SK-N-SH treated with all-trans-retinoic acid at 6 μM for 48 hours (cell line): ENCODE data around the gene CTNND1.

Source experiments
- ATAC-seq: fragments of 200-7000 bp; cut with Tn5 transposase; 3 replicates; pipeline ENCODE4 v1.9.1; 2020; ENCODE audit warnings: mild to moderate bottlenecking, moderate library complexity
- ARNTL ChIP-seq: fragments of 450-650 bp; formaldehyde crosslinking; IDR thresholded peaks from 2 replicates; pipeline ENCODE4 v1.5.0; 2020; ENCODE audit warnings: low read depth, mild to moderate bottlenecking, moderate library complexity, borderline replicate concordance
- BACH2 ChIP-seq: fragments of 250-450 bp; sonication (Bioruptor Pico); IDR thresholded peaks from 2 replicates; pipeline ENCODE4 v1.9.0; 2021; ENCODE audit warnings: mild to moderate bottlenecking, borderline replicate concordance
- CREB5 ChIP-seq: fragments of 250-450 bp; sonication (Bioruptor Pico); IDR thresholded peaks from 2 replicates; pipeline ENCODE4 v1.5.1; 2020; ENCODE audit warnings: low read depth, mild to moderate bottlenecking, moderate library complexity
- CSDC2 ChIP-seq: fragments of 250-450 bp; sonication (Bioruptor Pico); IDR thresholded peaks from 2 replicates; pipeline ENCODE4 v1.5.0; 2020; ENCODE audit warnings: mild to moderate bottlenecking, moderate library complexity
- ESRRG ChIP-seq: fragments of 250-450 bp; sonication (Bioruptor Pico); IDR thresholded peaks from 2 replicates; pipeline ENCODE4 v1.6.1; 2021; ENCODE audit warnings: mild to moderate bottlenecking
- GLIS3 ChIP-seq: fragments of 250-450 bp; sonication (Bioruptor Pico); IDR thresholded peaks from 2 replicates; pipeline ENCODE4 v1.5.0; 2020; ENCODE audit warnings: mild to moderate bottlenecking, moderate library complexity
- ISL1 ChIP-seq: fragments of 250-450 bp; sonication (Bioruptor Pico); IDR thresholded peaks from 2 replicates; pipeline ENCODE4 v2.1.2; 2022; ENCODE audit warnings: mild to moderate bottlenecking, moderate library complexity
- OSR1 ChIP-seq: fragments of 250-450 bp; sonication (Bioruptor Pico); IDR thresholded peaks from 2 replicates; pipeline ENCODE4 v1.8.0; 2022; ENCODE audit warnings: moderate library complexity, mild to moderate bottlenecking, inconsistent platforms
- PATZ1 ChIP-seq: fragments of 250-450 bp; sonication (Bioruptor Pico); IDR thresholded peaks from 2 replicates; pipeline ENCODE4 v1.8.0; 2020; ENCODE audit warnings: mild to moderate bottlenecking, moderate library complexity, borderline replicate concordance
- POU6F1 ChIP-seq: fragments of 250-450 bp; sonication (Bioruptor Pico); IDR thresholded peaks from 2 replicates; pipeline ENCODE4 v1.8.0; 2021; ENCODE audit warnings: low read depth, mild to moderate bottlenecking, moderate library complexity, borderline replicate concordance
- SNAI2 ChIP-seq: fragments of 250-450 bp; sonication (Bioruptor Pico); IDR thresholded peaks from 2 replicates; pipeline ENCODE4 v1.5.0; 2020; ENCODE audit warnings: mild to moderate bottlenecking, moderate library complexity
- ZC3H10 ChIP-seq: fragments of 250-450 bp; sonication (Bioruptor Pico); IDR thresholded peaks from 2 replicates; pipeline ENCODE4 v1.5.1; 2021; ENCODE audit warnings: mild to moderate bottlenecking, moderate library complexity
- ZFP3 ChIP-seq: fragments of 250-450 bp; sonication (Bioruptor Pico); IDR thresholded peaks from 2 replicates; pipeline ENCODE4 v1.5.0; 2020; ENCODE audit warnings: mild to moderate bottlenecking, moderate library complexity
- ZFP30 ChIP-seq: fragments of 450-650 bp; formaldehyde crosslinking; IDR thresholded peaks from 2 replicates; pipeline ENCODE4 v1.5.0; 2022; ENCODE audit warnings: mild to moderate bottlenecking, moderate library complexity
- ZNF565 ChIP-seq: fragments of 450-650 bp; formaldehyde crosslinking; conservative IDR thresholded peaks from 2 replicates; pipeline ENCODE4 v1.5.0; 2020; ENCODE audit warnings: low read depth, mild to moderate bottlenecking, moderate library complexity
- ZNF70 ChIP-seq: fragments of 450-650 bp; formaldehyde crosslinking; IDR thresholded peaks from 2 replicates; pipeline ENCODE4 v1.5.0; 2020; ENCODE audit warnings: mild to moderate bottlenecking, moderate library complexity
- ZNF8 ChIP-seq: fragments of 450-650 bp; formaldehyde crosslinking; IDR thresholded peaks from 2 replicates; pipeline ENCODE4 v1.5.0; 2020; ENCODE audit warnings: mild to moderate bottlenecking, moderate library complexity
- TF ChIP-seq, protein P1 (sequence below): fragments of 250-450 bp; sonication (Bioruptor Pico); IDR thresholded peaks from 2 replicates; pipeline ENCODE4 v1.5.1; 2021; ENCODE audit warnings: mild to moderate bottlenecking, moderate library complexity
- TF ChIP-seq, protein P2 (sequence below): fragments of 250-450 bp; sonication (Bioruptor Pico); IDR thresholded peaks from 2 replicates; pipeline ENCODE4 v1.5.0; 2020; ENCODE audit warnings: mild to moderate bottlenecking, moderate library complexity

CTNND1 gene

GRCh38 chr11:57802411-57802810 lies 40.8 kb downstream of the CTNND1 start:
- no peak for ATAC-seq
- TF ChIP-seq CREB5 (CRISPR knock-in tag) (no peak), ZNF8 (CRISPR knock-in tag) (no peak), GLIS3 (CRISPR knock-in tag) (no peak), PATZ1 (CRISPR knock-in tag) (no peak), CSDC2 (CRISPR knock-in tag) (no peak), BACH2 (CRISPR knock-in tag) (no peak), POU6F1 (CRISPR knock-in tag) (no peak), SNAI2 (CRISPR knock-in tag) (no peak), ZNF565 (no peak), ZFP3 (no peak), ARNTL (no peak), ZNF70 (CRISPR knock-in tag) (no peak), ESRRG (CRISPR knock-in tag) (no peak), OSR1 (CRISPR knock-in tag) (no peak)
- TF ChIP-seq, protein P1, sequence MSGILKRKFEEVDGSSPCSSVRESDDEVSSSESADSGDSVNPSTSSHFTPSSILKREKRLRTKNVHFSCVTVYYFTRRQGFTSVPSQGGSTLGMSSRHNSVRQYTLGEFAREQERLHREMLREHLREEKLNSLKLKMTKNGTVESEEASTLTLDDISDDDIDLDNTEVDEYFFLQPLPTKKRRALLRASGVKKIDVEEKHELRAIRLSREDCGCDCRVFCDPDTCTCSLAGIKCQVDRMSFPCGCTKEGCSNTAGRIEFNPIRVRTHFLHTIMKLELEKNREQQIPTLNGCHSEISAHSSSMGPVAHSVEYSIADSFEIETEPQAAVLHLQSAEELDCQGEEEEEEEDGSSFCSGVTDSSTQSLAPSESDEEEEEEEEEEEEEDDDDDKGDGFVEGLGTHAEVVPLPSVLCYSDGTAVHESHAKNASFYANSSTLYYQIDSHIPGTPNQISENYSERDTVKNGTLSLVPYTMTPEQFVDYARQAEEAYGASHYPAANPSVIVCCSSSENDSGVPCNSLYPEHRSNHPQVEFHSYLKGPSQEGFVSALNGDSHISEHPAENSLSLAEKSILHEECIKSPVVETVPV, result no peak
- TF ChIP-seq, protein P2, sequence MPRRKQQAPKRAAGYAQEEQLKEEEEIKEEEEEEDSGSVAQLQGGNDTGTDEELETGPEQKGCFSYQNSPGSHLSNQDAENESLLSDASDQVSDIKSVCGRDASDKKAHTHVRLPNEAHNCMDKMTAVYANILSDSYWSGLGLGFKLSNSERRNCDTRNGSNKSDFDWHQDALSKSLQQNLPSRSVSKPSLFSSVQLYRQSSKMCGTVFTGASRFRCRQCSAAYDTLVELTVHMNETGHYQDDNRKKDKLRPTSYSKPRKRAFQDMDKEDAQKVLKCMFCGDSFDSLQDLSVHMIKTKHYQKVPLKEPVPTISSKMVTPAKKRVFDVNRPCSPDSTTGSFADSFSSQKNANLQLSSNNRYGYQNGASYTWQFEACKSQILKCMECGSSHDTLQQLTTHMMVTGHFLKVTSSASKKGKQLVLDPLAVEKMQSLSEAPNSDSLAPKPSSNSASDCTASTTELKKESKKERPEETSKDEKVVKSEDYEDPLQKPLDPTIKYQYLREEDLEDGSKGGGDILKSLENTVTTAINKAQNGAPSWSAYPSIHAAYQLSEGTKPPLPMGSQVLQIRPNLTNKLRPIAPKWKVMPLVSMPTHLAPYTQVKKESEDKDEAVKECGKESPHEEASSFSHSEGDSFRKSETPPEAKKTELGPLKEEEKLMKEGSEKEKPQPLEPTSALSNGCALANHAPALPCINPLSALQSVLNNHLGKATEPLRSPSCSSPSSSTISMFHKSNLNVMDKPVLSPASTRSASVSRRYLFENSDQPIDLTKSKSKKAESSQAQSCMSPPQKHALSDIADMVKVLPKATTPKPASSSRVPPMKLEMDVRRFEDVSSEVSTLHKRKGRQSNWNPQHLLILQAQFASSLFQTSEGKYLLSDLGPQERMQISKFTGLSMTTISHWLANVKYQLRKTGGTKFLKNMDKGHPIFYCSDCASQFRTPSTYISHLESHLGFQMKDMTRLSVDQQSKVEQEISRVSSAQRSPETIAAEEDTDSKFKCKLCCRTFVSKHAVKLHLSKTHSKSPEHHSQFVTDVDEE (CRISPR knock-in tag), result no peak

DNA sequence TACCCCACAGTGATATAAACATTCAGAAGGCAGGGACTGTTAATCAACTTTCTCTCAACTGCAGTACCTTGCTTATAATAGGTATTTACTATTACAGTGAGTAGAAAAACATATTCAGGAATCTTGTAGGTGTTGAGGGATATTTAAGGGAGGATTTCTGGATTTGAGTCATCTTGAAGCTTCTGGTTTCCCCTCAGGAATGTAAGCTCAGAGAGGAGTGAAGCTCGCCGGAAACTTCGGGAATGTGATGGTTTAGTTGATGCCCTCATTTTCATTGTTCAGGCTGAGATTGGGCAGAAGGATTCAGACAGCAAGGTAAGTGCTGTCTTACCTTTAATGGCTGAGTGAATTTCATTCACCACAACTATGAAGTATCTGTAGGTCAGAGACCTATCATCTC lies 42.9 kb downstream of the CTNND1 start:
- TF ChIP-seq POU6F1 (CRISPR knock-in tag), result no peak
- TF ChIP-seq ZFP3, result no peak
- no peak for ATAC-seq

DNA sequence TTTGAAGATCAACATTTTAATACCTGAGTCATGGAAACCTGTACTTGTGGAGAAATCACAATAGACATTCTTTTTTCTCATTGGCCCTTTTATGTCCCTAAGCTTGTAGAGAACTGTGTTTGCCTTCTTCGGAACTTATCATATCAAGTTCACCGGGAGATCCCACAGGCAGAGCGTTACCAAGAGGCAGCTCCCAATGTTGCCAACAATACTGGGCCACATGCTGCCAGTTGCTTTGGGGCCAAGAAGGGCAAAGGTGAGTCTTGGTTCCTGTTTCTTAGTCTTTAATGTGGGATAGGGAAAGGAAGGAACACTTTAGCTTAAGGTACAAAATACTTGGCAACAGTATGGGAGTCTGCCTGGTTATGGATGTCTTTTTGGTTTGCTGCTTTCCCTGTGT lies 44.2 kb downstream of the CTNND1 start:
- no peak for ATAC-seq
- TF ChIP-seq GLIS3 (CRISPR knock-in tag) (no peak), SNAI2 (CRISPR knock-in tag) (no peak), BACH2 (CRISPR knock-in tag) (no peak), ZFP30 (CRISPR knock-in tag) (no peak), PATZ1 (CRISPR knock-in tag) (no peak), ZC3H10 (CRISPR knock-in tag) (no peak), ISL1 (no peak), CREB5 (CRISPR knock-in tag) (no peak), ZNF565 (no peak), ZNF8 (CRISPR knock-in tag) (no peak), OSR1 (CRISPR knock-in tag) (no peak)
